Measurements from ENCODE around the gene PSORS1C1.

- no peak for TF ChIP-seq CTCF (conservative IDR thresholded peaks at IDR 0.05; ENCODE audit: low read length)
- TF ChIP-seq EZH2phosphoT487 (IDR thresholded peaks at IDR 0.05; ENCODE audit: borderline replicate concordance, low read depth, low read length) = no peak
Observed at GRCh38 chr6:31178143-31179041, 63.8 kb downstream of the PSORS1C1 start.

Measured in OCI-LY7 (cell line).